ENCODE measurements around the gene YKT6.

YKT6 gene

DNA sequence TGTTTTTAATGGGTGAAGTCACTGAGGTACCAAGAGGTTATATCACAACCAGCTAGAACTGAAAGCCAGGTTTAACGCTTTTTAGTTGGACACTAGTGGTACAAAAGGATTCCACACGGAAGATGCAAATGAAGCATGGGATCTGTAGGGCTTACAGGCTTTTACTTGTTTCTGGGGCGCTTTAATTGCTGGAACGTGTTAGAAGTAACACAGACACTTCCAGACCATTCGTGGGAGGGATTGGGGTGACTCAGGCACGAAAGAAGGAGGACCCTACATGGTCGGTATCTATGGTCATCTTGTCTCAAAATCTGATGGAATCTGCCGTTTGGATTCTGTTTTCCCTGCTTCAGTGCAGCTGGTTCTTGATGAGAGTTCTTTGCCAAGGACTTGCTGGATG is 1.0 kb downstream of the YKT6 start:
- Histone ChIP-seq H3K9me2 (replicated peaks; ENCODE audit: control insufficient read depth, low read length) (no peaks in the 10 kb centered on the region), H4K20me1 (ENCODE audit: control insufficient read depth, insufficient read depth, low read depth, low read length) (peaks cover 9% of the 10 kb centered on the region), H3K4me2 (ENCODE audit: low read length) (peak overlapping the region; percentile 92), H3K4me3 (ENCODE audit: low read length) (peak overlapping the region; percentile 84), H3K4me1 (ENCODE audit: control insufficient read depth, low read length) (peaks cover 13% of the 10 kb centered on the region), H3K27ac (ENCODE audit: low read depth, low read length) (no peak overlapping the region), H3K27me3 (ENCODE audit: control insufficient read depth, low read length) (no peaks in the 10 kb centered on the region), H3K36me3 (ENCODE audit: control insufficient read depth, low read length) (peaks cover 35% of the 10 kb centered on the region), H3K9me3 (ENCODE audit: control insufficient read depth, insufficient read depth, low read length) (no peaks in the 10 kb centered on the region), H3K79me2 (ENCODE audit: control insufficient read depth, low read length) (peaks cover 34% of the 10 kb centered on the region), H3F3A (ENCODE audit: control insufficient read depth, insufficient read depth) (no peaks in the 10 kb centered on the region)
- TF ChIP-seq CTCF (IDR thresholded peaks at IDR 0.05; ENCODE audit: low read depth, low read length, poor library complexity, severe bottlenecking): no peak
- no peak for TF ChIP-seq EZH2phosphoT487 (IDR thresholded peaks at IDR 0.05; ENCODE audit: borderline replicate concordance, low read length)

DNA sequence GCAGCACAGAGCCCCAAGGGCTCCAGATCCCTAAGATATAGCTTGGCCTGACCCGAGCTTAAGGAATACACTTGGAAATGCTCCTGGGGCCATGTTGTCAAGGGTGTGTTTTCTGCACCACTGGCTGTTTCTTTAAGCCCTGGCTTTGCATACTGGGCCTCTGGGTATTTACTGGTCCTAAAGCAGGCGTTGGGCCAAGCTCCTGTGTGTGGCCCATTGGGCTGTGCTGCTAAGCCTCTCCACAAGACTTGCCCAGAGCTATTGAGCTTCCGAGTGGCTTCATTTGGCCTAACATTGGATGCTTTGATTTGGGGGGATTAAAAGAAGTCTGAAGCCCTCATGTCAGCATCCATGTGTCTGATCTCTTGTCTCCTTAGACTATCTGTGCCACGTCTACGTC is 5.2 kb downstream of the YKT6 start:
- H3K9me2 ChIP-seq (replicated peaks; ENCODE audit: control insufficient read depth, low read length): no peaks in the 10 kb centered on the region
- peaks cover 13% of the 10 kb centered on the region for H3K4me1 ChIP-seq (ENCODE audit: control insufficient read depth, low read length)
- H3K4me2 ChIP-seq (ENCODE audit: low read length): no peak overlapping the region
- no peak overlapping the region for H3K4me3 ChIP-seq (ENCODE audit: low read length)
- H3K9me3 ChIP-seq (ENCODE audit: control insufficient read depth, insufficient read depth, low read length): no peaks in the 10 kb centered on the region
- H3K27me3 ChIP-seq (ENCODE audit: control insufficient read depth, low read length): no peaks in the 10 kb centered on the region
- no peaks in the 10 kb centered on the region; the same call in 1 of the 2 replicates for H3F3A ChIP-seq (ENCODE audit: control insufficient read depth, insufficient read depth)
- TF ChIP-seq EZH2phosphoT487 (IDR thresholded peaks at IDR 0.05; ENCODE audit: borderline replicate concordance, low read length) (no peak), CTCF (IDR thresholded peaks at IDR 0.05; ENCODE audit: low read depth, low read length, poor library complexity, severe bottlenecking) (no peak)
- peaks cover 32% of the 10 kb centered on the region for H3K79me2 ChIP-seq (ENCODE audit: control insufficient read depth, low read length)
- H3K27ac ChIP-seq (ENCODE audit: low read depth, low read length): no peak overlapping the region
- H4K20me1 ChIP-seq (ENCODE audit: control insufficient read depth, insufficient read depth, low read depth, low read length): peaks cover 9% of the 10 kb centered on the region
- peaks cover 71% of the 10 kb centered on the region for H3K36me3 ChIP-seq (ENCODE audit: control insufficient read depth, low read length)

- H3K79me2 ChIP-seq (ENCODE audit: control insufficient read depth, low read length): peaks cover 13% of the 10 kb centered on the region
- peaks cover 85% of the 10 kb centered on the region for H3K36me3 ChIP-seq (ENCODE audit: control insufficient read depth, low read length)
- H3K9me3 ChIP-seq (ENCODE audit: control insufficient read depth, insufficient read depth, low read length): no peaks in the 10 kb centered on the region
- no peaks in the 10 kb centered on the region for H4K20me1 ChIP-seq (ENCODE audit: control insufficient read depth, insufficient read depth, low read depth, low read length)
- no peaks in the 10 kb centered on the region for H3K4me1 ChIP-seq (ENCODE audit: control insufficient read depth, low read length)
- no peak overlapping the region for H3K27ac ChIP-seq (ENCODE audit: low read depth, low read length)
- TF ChIP-seq EZH2phosphoT487 (IDR thresholded peaks at IDR 0.05; ENCODE audit: borderline replicate concordance, low read length) (no peak), CTCF (IDR thresholded peaks at IDR 0.05; ENCODE audit: low read depth, low read length, poor library complexity, severe bottlenecking) (no peak)
- no peaks in the 10 kb centered on the region for H3K27me3 ChIP-seq (ENCODE audit: control insufficient read depth, low read length)
- no peak overlapping the region for H3K4me3 ChIP-seq (ENCODE audit: low read length)
- no peaks in the 10 kb centered on the region; the same call in 1 of the 2 replicates for H3F3A ChIP-seq (ENCODE audit: control insufficient read depth, insufficient read depth)
- no peak overlapping the region for H3K4me2 ChIP-seq (ENCODE audit: low read length)
- H3K9me2 ChIP-seq (replicated peaks; ENCODE audit: control insufficient read depth, low read length): no peaks in the 10 kb centered on the region
Measured at GRCh38 chr7:44208085-44208484, 7.3 kb downstream of the YKT6 start.

Measured in DOHH2 (cell line).